Skin of body (tissue), 1 donor: Measurements from ENCODE around the gene OR52N1. TPM values are rescaled to one million over a fixed set of nuclear protein-coding genes. Genes with fewer than 3 reads are reported as not detected.

Source experiments
- total RNA-seq: library from RNA; depleted of rRNA; stranded (reverse); fragments of >200 nt; gene quantifications from one replicate; pipeline ENCODE4 v1.2.3, GENCODE V29; 2014

OR52N1 gene
- total RNA-seq, 1 donor from 2014 or later: not detected

Other genes with a start within 250 kb of the OR52N1 start
- 0.59 TPM for gene OR52H1, start 242.7 kb downstream of the OR52N1 start, total RNA-seq
- gene OR52B6, start 210.4 kb downstream of the OR52N1 start, total RNA-seq: not detected
- gene TRIM6, start 194.6 kb downstream of the OR52N1 start, total RNA-seq: 1.9 TPM
- 5.2 TPM for gene TRIM34, start 166.3 kb downstream of the OR52N1 start, total RNA-seq
- 19.0 TPM for gene TRIM5, start 106.2 kb downstream of the OR52N1 start, total RNA-seq
- gene TRIM22, start 101.5 kb downstream of the OR52N1 start, total RNA-seq: 13.0 TPM
- not detected for gene OR56B1, start 54.8 kb downstream of the OR52N1 start, total RNA-seq
- gene OR52N4, start 37.0 kb downstream of the OR52N1 start, total RNA-seq: not detected
- not detected for gene OR52N5, start 7.9 kb downstream of the OR52N1 start, total RNA-seq
- gene OR52N2, start 17.7 kb upstream of the OR52N1 start, total RNA-seq: not detected
- not detected for gene OR52E6, start 50.6 kb upstream of the OR52N1 start, total RNA-seq
- not detected for gene OR52E8, start 66.4 kb upstream of the OR52N1 start, total RNA-seq
- not detected for gene OR52E4, start 89.4 kb upstream of the OR52N1 start, total RNA-seq
- gene OR52E5, start 101.9 kb upstream of the OR52N1 start, total RNA-seq: not detected
- gene OR56A3, start 151.0 kb upstream of the OR52N1 start, total RNA-seq: not detected
- not detected for gene OR56A5, start 177.2 kb upstream of the OR52N1 start, total RNA-seq
- gene OR52L1, start 195.7 kb upstream of the OR52N1 start, total RNA-seq: not detected
- not detected for gene OR56A4, start 215.7 kb upstream of the OR52N1 start, total RNA-seq
- gene OR56A1, start 239.5 kb upstream of the OR52N1 start, total RNA-seq: not detected